NCI-H2029 (cell line): ENCODE measurements around the gene NTN1.
"Not testable (repeated sequence)": the region's sequence is repeated elsewhere in the genome, so short reads cannot be mapped to it uniquely, and the experiment has no call there.

Source experiments
- DNase-seq: peaks from one replicate; lab custom pipeline; 2025; lab: John Stamatoyannopoulos, UW

Gene NTN1

DNA sequence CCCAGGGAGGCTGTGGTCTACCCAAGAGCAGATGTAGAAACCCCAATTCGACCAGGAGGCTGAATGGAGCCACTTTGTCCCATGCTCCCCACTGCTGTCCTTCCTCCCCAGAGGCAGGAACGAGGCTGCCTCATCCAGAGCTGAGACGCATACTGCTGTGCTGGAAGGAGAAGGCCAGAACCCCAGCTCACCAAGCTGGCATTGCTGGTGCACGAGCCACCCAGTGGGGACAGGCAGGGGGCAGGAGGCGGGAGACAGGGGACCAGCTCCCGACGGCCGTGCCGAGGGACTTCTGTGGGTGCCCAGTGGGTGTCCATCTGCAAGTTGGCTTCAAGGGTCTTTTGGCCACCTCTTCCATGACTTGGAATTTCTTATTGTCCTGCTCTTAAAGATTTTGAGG is 66.6 kb downstream of the NTN1 start:
- no peak for DNase-seq

DNA sequence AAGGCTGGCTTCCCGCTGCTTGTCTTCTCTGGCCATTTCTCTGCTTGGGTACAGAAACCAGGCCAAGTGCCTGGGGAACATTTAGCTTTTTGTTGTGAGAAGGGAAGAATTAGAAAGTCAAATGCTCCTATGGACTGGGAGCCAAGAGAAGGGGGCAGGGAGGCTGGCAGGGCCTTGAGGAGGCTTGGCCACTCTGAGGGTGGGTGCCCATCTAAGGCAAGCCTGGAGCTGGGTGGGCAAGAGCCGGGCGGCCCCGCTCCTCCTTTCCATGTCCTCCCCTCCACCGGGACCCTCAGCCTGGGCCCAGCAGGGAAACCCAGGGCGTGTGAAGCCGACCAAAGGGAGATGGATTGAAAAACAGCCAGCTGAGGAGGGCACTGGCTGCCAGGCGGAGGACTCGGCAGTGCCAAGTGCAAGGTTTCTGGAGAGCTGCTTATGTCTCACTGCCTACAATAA is 69.4 kb downstream of the NTN1 start:
- DNase-seq = no peak

DNA sequence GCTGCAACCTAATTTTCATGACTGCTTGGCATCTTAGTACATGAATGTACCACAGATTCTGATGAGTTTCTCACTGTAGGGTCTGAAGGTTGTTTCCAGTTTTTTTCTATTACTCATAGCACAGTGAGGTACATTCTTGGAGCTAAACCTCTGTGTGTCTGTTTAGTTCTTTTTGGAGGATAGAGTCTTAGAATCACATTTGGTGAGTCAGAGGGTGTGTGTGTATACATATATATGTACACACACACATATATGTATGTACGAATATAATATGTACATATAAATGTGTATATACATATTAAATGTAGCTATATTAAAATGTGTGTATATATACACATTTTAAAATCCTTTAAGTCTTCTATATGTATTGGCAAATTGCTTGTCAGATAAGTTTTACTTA is 72.9 kb downstream of the NTN1 start:
- no peak for DNase-seq

DNA sequence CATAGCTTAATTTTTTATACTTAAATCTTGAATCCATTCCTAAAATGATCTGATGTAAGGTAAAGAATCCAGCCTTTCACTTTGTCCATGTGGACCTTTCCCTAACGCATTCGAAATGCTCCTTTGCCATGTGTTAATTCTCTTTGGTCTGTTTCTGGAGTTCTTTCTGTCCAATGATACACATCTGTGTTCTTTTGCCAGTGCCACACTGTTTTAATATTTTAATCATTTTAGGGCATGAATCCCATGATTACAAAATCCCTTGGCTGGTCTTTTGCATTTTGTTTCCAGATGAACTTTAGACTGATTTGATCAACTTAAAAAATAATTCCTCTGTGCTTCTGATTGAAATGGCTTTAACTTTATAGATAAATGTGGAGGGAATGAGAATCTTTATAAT is 74.1 kb downstream of the NTN1 start:
- no peak for DNase-seq

DNA sequence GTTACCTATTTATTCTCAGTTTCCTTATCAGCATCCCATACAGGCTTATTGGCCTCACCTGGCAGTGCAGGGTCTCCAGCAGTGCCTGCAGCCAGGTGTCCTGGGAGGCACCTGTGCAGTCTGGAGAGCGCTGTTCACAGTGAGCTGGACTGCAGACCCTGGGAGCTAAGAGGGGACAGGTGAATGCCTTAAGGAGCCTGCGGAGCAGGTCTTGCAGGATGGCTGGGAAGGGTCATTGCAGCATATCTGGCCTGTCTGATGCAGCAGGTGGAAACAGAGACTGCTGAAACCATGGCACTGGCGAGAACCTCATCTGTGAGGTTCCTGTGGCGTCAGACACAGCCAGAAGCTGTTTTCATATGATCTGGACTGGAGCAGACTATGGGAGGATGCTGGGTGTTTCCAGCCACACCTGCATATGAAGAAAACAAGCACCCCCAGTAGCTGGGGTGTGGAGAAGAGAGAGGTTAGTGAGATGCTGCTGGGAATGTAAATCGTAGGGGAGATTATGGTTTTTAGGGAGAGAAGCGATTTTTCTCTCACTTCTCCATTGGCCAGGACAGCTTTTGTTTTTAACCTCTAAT is 77.0 kb downstream of the NTN1 start:
- no peak for DNase-seq

DNA sequence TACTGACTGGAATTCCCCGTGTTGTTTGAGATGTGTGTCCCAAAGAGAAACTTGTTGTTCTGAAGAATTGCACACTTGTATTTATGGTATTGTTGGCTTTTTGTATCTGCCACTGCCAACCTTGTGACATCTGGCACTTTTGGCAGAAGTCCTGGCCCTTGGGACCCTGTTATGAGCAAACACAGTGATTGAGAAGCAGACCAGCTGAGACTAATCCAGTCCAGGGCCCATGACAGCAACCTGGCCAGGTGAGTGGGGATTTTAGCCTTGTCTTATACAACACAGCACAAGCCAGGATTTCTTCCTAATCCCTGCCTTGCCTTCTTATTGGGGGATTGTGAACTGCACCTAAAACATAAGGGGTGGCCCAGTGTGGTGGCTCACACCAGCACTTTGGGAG is 80.0 kb downstream of the NTN1 start:
- DNase-seq = no peak

DNA sequence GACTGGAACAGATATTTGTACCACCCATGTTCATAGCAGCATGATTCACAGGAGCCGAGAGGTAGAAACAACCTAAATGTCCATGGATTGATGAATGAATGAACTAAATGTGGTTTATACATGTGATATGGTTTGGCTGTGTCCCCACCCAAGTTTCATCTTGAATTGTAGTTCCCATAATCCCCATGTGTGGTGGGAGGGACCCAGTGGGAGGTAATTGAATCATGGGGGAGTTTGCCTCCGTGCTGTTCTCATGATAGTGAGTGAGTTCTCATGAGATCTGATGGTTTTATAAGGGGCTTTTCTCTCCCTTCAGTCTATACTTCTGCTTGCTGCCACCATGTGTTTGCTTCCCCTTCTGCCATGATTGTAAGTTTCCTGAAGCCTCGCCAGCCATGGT is 81.9 kb downstream of the NTN1 start:
- DNase-seq = not testable (repeated sequence)

DNA sequence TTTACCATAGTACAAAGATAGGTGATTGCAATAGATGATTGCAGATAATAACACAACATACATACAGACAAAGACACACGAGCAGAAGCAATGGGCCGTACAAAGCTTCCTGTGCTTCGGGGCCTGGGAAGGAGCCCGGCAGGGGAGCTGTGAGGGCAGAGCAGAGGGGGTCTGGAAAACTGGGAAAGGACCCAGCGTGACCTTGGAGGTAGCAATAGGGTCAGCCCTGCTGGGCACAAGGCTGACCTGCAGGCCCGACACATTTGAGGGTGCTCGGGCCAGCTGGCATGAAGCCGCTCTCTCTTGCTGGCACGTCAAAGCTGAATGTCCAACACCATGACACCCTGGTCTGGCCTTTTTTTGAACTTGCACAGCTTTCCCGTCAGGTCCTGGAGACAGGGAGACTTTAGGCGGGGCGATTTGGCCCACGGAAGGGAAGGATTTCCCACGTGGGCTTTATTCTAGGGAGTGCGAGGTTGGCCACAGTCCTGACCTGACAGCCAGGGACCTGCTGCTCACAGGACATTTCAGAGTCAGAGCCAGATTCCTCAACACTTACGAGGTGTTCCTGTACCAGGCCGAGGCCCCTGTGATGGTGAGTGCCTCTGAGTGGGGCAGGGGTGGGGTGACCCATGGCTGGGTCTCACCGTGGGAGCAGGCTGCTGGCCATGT is 83.2 kb downstream of the NTN1 start:
- no peak for DNase-seq

DNA sequence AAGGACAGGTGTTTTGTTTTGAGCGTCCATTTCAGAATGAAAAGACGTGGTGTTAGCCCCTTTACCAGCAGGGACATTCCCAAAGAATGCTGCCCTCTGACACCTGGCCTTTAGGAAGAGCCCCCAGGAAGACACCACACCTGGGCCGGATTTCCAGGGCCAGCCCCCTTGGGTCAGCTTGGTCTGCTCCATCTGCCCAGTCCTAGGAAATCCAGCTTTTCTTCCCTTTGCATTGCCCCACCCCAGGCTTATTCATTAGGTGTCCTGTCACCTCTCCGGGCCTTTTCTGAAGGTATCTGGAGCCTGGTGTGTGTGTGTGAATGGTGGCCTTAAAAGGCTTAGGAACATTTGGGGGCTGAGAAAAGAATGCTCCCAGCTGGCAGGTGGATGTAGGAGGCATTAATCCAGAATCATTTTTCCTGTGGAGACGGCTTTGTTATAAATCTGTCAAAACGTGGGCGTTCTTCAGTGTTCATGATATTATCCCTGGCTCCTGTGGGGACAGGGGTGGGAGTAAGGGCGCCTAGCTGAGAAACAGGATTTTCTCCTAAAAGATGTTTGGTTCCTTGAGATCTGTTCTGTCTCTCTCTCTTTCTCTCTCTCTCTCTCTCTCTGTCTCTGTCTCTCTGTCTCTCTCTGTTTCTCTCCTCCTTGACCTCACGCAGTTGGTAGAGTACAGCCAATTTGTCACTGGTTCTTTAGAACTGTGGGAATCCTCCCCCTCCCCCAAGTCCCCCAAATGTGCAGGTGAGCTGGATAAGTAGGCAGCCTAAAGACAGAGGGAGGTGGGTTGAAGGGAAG is 84.0 kb downstream of the NTN1 start:
- no peak for DNase-seq

DNA sequence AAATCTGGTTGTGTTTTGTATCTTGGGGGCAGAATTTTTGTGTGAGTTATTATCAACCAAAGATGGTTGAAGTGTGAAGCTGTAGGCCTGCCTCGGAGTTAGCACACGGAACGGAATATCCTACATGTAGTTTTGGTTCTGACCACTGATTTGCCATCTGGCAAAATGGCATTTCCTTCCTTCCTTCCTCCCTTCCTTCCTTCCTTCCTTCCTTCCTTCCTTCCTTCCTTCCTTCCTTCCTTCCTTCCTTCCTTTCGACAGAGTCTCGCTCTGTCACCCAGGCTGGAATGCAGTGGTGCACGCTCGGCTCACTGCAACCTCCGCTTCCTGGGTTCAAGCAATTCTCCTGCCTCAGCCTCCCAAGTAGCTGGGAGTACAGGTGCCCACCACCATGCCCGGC is 85.0 kb downstream of the NTN1 start:
- DNase-seq = not testable (repeated sequence)

DNA sequence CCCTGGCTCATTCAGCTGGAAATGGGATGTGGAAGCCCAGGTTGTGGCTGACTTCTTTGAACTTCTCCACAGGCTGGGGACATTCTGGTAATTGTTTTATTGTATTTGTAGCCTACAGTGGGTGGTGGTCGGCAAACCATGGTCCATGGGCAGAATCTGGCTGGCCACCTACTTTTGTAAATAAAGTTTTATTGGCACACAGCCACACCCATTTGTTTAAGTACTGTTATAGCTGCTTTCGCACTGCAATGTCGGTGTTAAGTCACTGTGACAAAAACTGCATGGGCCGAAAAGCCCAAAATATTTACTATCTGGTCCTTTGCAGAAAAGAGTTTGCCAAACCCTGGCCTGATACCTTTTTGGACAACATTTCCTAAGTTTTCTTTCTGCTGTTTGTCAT is 86.2 kb downstream of the NTN1 start:
- DNase-seq = no peak

DNA sequence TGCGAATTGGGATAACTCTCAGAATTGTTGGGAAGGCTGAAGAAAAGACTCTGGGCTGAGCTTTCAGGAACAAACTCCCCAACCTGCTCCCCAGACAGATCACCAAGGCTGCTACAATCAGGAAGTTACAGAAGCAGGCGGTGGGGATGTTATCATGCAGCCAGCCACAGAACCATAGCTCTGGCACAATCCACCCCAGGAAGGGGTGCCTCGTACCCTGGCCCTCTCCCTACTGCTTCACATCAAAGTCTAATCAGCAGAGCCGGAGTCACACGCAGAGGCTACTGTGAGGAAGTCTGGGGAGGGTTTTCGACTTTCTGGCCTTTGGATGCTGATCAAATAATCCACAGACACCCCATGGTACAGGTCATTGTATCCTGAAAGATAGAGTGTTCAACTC is 86.8 kb downstream of the NTN1 start:
- DNase-seq = no peak

DNA sequence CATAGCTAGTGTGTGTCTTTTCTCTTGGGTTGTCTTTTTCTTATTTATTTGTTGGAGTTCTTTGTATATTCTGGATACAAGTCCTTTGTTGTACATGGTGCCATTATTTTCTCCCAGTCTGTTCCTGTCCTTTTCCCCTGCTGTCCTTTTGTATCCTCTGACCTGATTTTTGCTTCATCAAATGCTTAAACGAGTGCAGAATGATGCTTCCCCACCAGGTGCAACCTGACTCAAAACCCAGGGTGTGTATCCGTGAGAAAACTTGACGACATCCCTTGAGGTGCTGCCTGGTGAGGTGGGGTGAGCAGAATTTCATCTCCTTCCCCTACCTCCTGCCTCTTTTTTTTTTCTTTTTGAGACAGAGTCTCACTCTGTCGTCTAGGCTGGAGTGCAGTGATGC is 88.6 kb downstream of the NTN1 start:
- DNase-seq = no peak

DNA sequence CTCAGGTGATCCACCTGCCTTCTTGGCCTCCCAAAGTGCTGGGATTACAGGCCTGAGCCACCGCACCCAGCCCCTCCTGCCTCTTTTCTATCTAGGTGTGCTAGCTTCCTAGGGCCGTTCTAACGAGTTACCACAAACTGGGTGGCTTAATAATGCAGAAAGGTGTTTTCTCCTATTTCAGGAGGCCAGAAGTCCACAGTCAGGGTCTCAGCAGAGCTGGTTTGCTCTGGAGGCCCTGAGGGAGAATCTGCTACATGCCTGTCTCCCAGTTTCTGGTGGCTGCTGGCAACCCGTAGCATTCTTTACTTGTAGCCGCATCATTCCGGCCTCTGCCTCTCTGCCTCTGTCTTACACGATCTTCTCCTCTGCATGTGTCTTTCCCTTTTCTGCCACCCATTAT is 89.2 kb downstream of the NTN1 start:
- DNase-seq = no peak

DNA sequence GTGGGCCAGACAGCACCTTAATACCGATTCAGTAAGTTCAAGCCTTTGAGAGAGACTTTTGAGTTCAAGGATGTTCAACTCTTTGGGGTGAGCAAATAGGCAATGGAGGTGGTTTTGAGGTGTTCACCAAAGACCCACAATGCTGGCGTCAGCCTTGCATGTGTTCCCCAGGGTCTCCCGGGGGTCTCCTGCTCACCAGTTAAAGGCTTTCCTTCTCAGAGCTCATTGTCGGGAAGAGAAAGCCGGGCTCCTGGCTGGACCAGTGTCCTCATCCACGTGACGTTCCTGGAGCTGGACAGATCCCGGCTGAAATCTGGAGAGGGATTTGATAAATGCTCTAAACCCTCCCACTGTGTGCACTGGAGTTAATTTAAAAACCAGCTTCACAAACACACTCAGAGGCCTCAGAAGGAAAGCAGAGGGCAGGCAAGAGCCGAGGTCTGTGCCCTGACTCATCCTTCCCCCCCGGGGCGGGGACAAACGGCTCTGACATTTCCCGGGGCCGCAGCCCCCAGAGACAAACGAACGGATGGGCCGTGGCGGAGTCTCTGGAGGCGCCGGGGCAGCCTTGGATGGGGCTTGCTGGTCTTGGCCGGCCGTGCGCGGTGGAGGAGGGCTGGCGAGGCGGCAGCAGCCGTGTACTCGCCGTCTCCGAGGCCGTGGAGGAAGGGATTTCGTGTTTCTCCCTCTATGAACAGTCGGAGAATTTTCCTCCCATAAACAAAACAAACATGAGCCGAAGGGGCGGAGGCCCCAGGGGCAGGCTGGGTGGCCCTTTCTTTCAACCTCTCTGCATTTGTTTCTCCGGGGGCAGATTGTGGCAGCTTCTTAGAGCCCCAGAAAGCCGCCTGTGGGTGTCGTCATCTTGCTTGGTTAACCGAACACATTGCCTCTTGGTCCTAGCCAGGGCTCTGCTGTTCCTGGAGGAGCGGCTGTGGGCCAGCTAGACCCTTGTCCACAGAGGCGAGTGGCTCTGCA is 94.2 kb downstream of the NTN1 start:
- no peak for DNase-seq

DNA sequence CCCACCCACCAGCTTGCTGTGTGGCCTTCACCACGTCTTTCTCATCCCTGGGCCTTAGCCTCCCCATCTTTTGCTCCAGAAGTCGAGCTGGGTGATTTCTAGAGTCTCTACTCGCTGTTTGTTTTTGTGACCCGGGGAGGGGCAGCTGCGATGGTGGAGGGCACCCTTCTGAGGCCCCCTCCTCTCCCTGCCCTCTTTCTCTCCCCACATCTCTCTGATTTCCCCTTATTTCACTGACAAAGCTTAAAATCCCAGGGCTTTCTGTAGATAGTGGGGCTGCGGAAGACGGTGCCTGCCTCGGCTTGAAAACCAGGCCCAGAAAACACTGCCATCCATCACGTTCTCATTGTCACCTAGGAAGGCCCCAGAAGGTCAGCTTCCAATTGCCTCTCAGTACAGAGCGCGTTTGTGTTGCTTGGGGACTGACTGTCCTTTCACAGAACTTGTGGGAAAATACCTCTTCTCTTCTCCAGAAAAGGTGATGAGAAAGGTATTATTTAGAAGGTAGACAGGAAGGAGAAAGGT is 95.1 kb downstream of the NTN1 start:
- DNase-seq = no peak

DNA sequence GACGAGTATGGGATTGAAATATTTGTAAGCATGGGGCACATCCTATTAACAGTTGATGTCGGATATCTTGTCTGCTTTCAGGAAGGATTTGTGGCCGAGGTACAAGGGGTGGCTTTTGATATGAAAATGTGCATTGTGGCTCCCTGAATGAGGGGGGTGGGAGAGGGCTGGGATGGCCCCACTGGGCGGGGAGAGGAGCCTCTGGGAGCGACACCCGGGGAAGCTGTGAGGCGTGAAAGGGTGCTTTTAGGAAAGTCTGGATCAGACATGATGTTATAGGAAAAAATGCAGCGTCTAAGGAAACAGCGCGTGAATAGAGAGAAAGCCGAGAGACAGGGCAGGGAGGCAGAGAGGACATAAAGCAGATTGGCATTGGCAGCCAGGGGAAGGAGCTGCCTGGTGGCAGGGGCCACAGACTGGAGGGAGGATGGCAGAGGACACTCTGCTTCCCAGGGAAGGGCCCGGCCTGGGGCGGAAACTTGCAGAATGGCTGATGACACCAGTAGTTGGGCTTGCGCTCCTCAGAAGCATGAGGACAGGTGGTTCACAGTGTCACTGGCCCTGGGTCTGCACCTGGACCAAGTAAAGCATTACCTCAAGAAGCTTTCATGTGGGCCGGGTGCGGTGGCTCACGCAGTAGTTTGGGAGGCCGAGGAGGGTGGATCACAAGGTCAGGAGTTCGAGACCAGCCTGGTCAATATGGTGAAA is 95.7 kb downstream of the NTN1 start:
- DNase-seq = no peak

DNA sequence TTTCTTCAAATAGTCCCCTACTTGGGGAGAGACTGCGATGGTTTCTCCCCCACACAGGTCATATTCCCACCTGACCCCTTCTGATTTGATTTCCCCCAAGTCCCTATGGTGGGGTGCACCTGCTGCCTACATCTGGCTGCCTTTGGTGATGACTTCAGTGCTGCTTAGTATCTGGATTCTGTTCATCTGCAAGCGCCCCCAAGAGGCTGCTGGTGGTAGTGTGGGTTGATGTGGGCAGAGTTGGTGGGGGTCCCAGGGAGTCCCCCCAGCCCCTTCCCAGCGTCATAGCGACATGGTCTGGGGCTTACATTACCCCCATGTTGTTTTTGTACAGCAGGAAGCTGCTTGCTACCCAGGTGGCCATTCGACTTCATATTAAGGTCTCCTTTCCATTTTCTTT is 99.2 kb downstream of the NTN1 start:
- DNase-seq = no peak

DNA sequence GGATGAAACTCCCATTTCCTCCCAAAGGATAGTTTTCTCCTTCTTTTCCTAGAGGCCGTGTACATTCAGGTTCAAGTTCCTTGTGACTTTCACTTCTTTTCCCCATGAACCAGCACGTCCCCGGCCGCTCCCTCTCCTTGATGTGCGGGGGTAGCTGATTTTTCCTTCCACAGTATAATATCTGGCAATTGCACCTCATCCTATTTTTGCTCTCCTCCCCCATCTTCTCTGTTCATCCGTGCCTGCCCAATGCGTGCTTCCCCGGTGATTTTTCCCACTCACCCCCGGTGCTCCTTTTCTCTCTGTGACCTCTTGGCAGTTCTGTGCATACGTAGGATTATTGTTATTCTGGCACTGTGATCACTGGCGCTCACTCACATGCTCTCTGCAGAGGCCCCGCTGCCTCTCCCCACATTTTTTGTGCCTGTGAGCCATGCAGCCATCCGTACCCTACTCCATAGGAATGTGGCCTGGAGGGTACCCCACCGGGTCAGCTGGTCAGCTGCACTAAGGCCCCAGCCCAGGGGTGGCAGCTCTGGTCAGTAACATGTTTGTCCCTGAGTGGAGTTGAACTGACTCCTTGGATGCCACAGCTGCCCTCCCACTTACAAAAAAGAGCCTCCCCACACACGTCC is 100.0 kb downstream of the NTN1 start:
- DNase-seq = no peak

DNA sequence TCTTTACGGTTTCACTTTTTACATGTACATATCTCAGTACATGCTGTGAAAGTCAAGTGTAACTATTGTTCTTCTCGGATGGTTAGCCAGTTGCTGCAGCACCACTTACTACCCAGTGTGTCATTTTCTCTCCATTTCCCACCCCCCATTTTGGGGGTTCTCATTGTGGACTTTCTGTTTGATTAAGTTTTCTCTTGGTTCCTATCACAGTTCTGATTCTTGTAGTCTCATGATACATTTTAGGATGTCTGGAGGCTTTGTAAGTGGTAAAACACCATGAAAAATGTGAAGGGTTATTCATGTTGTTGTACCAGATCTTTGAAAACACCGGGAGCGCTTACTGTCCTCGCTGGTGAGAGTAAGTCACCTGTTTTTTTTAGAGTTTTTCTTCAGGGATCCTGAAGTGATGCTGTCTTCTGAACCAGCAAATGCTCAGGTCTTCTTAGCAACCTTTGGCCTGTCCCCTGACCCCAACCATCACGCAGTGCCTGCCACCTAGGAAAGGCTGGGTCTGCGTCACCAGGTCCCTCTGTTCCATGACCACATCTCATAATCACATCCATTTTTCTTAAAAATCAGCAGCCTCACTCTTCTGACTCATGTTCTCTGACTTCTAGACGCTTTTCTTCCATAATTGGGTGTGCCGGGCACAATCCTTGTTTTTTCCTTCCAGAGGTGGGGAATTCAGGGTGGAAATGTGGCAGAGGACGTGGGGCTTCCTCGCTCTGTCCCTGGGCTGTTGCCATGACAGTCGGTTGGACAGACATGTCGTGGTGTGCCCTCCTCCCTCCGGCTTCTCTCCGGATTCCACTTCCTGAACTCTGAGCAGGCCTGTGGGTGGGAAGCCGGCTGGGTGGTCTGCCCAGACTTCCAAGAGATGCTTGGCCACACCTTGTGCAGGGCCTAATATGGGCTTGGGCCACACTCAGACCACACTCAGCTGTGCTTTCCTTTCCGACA is 102.6 kb downstream of the NTN1 start:
- no peak for DNase-seq
